Gastroesophageal sphincter (tissue), 4 donors: ENCODE results near the gene CELA1. TPM values are rescaled to one million over a fixed set of nuclear protein-coding genes. Genes with fewer than 3 reads are reported as not detected.

Source experiments
- ATAC-seq: fragments of 150-250 bp; one replicate; pipeline ENCODE4 v1.9.1; 2016; ENCODE audit warnings: mild to moderate bottlenecking, moderate library complexity
- H3K27ac ChIP-seq, 4 donors: fragments of 200-600 bp; sonication (generic) in 3 of 4; 1 replicate in 3 of 4; 2 replicates in 1 of 4; pipeline ENCODE4 v1.5.1; 2016 to 2019
- H3K27me3 ChIP-seq: fragments of 200-600 bp; sonication (generic); one replicate; pipeline ENCODE4 v1.5.1; 2019
- H3K36me3 ChIP-seq, 2 donors: fragments of 200-600 bp; sonication (generic); one replicate each; pipeline ENCODE4 v1.5.1; 2019; ENCODE audit warnings: control low read depth in 1 of 2
- H3K4me1 ChIP-seq, 3 donors: fragments of 200-600 bp; sonication (generic); 1 replicate in 2 of 3; 2 replicates in 1 of 3; pipeline ENCODE4 v1.5.1; 2016 to 2019; ENCODE audit warnings: control low read depth in 2 of 3
- H3K4me3 ChIP-seq, 2 donors: fragments of 200-600 bp; sonication (generic); one replicate each; pipeline ENCODE4 v1.5.1; 2019; ENCODE audit warnings: mild to moderate bottlenecking in 1 of 2, moderate library complexity in 1 of 2
- H3K9me3 ChIP-seq, 3 donors: fragments of 200-600 bp; sonication (generic); one replicate each; pipeline ENCODE4 v1.5.1; 2017 to 2019; ENCODE audit warnings: control low read depth in 2 of 3
- CTCF ChIP-seq, 4 experiments: fragments of 200-600 bp in 2 of 4; fragments of 450-650 bp in 2 of 4; sonication (generic) in 1 of 4; IDR thresholded peaks; one replicate each; pipeline ENCODE4 v1.5.1; 2017 to 2019; ENCODE audit warnings: antibody characterized with exemption in 4 of 4, mild to moderate bottlenecking in 2 of 4, moderate library complexity in 2 of 4
- EP300 ChIP-seq: sonication (generic); formaldehyde crosslinking; IDR thresholded peaks from one replicate; pipeline ENCODE4 v1.6.1; 2017; ENCODE audit warnings: antibody characterized with exemption, mild to moderate bottlenecking
- POLR2A ChIP-seq, 2 donors: fragments of 450-650 bp; IDR thresholded peaks; one replicate each; pipeline ENCODE4 v1.6.1; 2017; ENCODE audit warnings: antibody characterized with exemption in 2 of 2, mild to moderate bottlenecking in 2 of 2, moderate library complexity in 1 of 2
- POLR2AphosphoS5 ChIP-seq: sonication (generic); formaldehyde crosslinking; IDR thresholded peaks from one replicate; pipeline ENCODE4 v1.6.1; 2017; ENCODE audit warnings: antibody characterized with exemption
- whole genome bisulfite sequencing, 2 donors: methylation state at CpG; one replicate each; pipeline ENCODE4 v1.1.5; 2018; ENCODE audit warnings: low coverage in 1 of 2; 5-methylcytosine and 5-hydroxymethylcytosine counted together
- total RNA-seq, 4 donors: library from RNA; depleted of rRNA; stranded (reverse); fragments of >200 nt; gene quantifications; one replicate each; pipeline ENCODE4 v1.1.0, GENCODE V29; 2016

CELA1 gene
- total RNA-seq, 4 donors from 2014 or later, result not detected

GRCh38 chr12:51362307-51362706 is 15.8 kb upstream of the CELA1 start:
- no peaks in the 10 kb centered on the region for H3K4me1 ChIP-seq
- no peaks in the 10 kb centered on the region for H3K9me3 ChIP-seq
- peaks cover 5% of the 10 kb centered on the region for H3K27me3 ChIP-seq
- H3K4me3 ChIP-seq, result no peak overlapping the region
- TF ChIP-seq CTCF (IDR thresholded peaks at IDR 0.05), result no peak
- TF ChIP-seq POLR2AphosphoS5, result no peak
- no peak for TF ChIP-seq POLR2A (IDR thresholded peaks at IDR 0.05)
- TF ChIP-seq EP300, result no peak
- no peak overlapping the region for H3K27ac ChIP-seq
- H3K36me3 ChIP-seq, result no peaks in the 10 kb centered on the region
- WGBS, 2 donors, result 91% methylated on average over 4 of the region's 6 CpGs; no CpG with 5 or more reads in 1 of the 2 donors
- no peak for ATAC-seq

DNA sequence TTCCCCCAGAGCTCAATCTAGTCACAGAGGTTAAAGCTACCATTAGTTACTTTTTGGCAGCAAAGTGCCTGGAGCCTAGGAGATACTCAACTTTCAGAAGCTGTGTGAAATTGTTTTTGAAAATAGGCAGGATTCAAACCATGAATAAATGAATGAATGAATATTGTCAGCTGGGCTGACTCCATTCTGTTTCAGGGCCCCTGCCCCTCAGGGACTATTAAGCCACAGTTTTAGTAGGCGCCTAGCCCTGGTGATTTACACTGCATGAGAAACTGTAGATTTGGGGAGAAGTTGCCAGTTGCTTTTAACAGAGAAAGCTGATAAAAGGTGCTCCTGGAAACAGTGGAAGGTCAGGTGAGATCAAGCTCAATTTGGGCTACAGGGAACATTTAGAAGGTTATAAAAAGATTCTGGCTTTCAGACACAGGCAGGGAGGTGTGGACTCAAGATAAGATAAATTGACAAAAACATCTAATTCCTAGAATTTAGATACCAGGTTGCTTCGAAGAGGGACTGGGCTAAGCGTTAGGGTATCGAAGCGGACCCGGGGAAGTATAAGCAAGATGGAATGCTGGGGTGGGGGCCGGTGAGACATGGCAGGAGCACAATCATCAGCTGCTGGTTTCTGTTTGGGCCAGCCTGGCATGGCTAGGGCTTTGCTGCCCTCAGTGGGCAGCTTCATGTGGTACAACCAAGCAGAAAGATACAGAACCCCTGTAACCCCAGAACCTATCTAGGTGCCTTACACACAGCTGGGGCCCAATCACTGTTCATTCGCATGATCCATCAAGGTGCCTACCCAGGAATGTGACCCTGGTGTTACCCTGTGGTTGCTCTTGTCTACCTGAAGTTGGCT is 14.9 kb upstream of the CELA1 start:
- H3K27me3 ChIP-seq, result peaks cover 5% of the 10 kb centered on the region
- 61 to 88% methylated on average over 5 to 7 of the region's 8 CpGs for WGBS, 2 donors
- ATAC-seq, result no peak
- H3K4me1 ChIP-seq, result no peaks in the 10 kb centered on the region
- no peaks in the 10 kb centered on the region for H3K9me3 ChIP-seq
- TF ChIP-seq CTCF (IDR thresholded peaks at IDR 0.05) (no peak), POLR2AphosphoS5 (no peak), POLR2A (IDR thresholded peaks at IDR 0.05) (no peak), EP300 (no peak)
- H3K27ac ChIP-seq, result no peak overlapping the region
- no peak overlapping the region for H3K4me3 ChIP-seq
- H3K36me3 ChIP-seq, result no peaks in the 10 kb centered on the region

- no peak for ATAC-seq
- TF ChIP-seq CTCF (IDR thresholded peaks at IDR 0.05) (no peak), POLR2AphosphoS5 (no peak), EP300 (no peak), POLR2A (IDR thresholded peaks at IDR 0.05) (no peak)
- WGBS, 2 donors, result 83 to 89% methylated on average over 1 of the region's 2 CpGs
- Histone ChIP-seq H3K4me1 (no peaks in the 10 kb centered on the region), H3K36me3 (no peaks in the 10 kb centered on the region), H3K27me3 (peaks cover 5% of the 10 kb centered on the region), H3K9me3 (no peaks in the 10 kb centered on the region), H3K4me3 (no peak overlapping the region), H3K27ac (no peak overlapping the region)
Observed at GRCh38 chr12:51360315-51360714, 13.8 kb upstream of the CELA1 start.

GRCh38 chr12:51359851-51360250 is 13.4 kb upstream of the CELA1 start:
- Histone ChIP-seq H3K27me3 (peaks cover 5% of the 10 kb centered on the region), H3K9me3 (no peaks in the 10 kb centered on the region), H3K36me3 (no peaks in the 10 kb centered on the region), H3K4me1 (no peaks in the 10 kb centered on the region), H3K27ac (no peak overlapping the region), H3K4me3 (no peak overlapping the region)
- ATAC-seq, result no peak
- TF ChIP-seq CTCF (IDR thresholded peaks at IDR 0.05) (no peak), EP300 (no peak), POLR2A (IDR thresholded peaks at IDR 0.05) (no peak), POLR2AphosphoS5 (no peak)
- WGBS, 2 donors, result 81 to 97% methylated on average over 3 of the region's 4 CpGs

GRCh38 chr12:51358496-51358895 is 12.0 kb upstream of the CELA1 start:
- H3K36me3 ChIP-seq, result no peaks in the 10 kb centered on the region
- H3K27ac ChIP-seq, result no peak overlapping the region
- no peaks in the 10 kb centered on the region for H3K4me1 ChIP-seq
- no peak for ATAC-seq
- no peak overlapping the region for H3K4me3 ChIP-seq
- H3K27me3 ChIP-seq, result peaks cover 5% of the 10 kb centered on the region
- H3K9me3 ChIP-seq, result no peaks in the 10 kb centered on the region
- TF ChIP-seq EP300 (no peak), POLR2AphosphoS5 (no peak), POLR2A (IDR thresholded peaks at IDR 0.05) (no peak), CTCF (IDR thresholded peaks at IDR 0.05) (no peak)
- WGBS, 2 donors, result 80 to 94% methylated on average over 2 to 4 of the region's 8 CpGs
